ENCODE data around the gene SOD2. TPM values are rescaled to one million over a fixed set of nuclear protein-coding genes. Genes with fewer than 3 reads are reported as not detected.
"Not testable (repeated sequence)": the region's sequence is repeated elsewhere in the genome, so short reads cannot be mapped to it uniquely, and the experiment has no call there.

The SOD2 gene
- total and polyA plus RNA-seq, 7 donors = 573 to 11,097 (median 5,251) TPM

DNA sequence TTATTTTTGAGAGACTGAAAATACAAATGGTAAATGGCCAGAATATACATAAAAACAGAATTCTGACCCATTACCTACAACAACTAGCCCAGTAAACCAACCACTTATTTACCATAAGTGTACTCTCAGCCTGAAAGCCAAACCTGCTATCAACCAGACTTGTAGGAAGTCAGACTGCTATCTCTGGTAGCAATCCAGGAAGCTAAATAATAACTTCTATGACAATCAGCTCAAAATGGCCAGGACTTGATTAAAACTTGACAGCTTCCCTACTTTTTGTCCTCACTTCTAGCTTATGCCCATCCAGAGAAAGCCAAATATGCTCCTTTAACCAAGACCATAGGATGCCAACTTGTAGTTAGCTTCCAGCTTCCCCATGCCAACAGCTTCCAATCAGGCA lies 29.6 kb upstream of the SOD2 start:
- DNase-seq = no peak
- ATAC-seq = no peak
- Histone ChIP-seq H3K27me3 (ENCODE audit: insufficient read depth in 3 of 3, low read length in 2 of 3) (no peaks in the 10 kb centered on the region), H3K27ac (no peak overlapping the region), H3K4me3 (no peak overlapping the region), H3K9me3 (no peaks in the 10 kb centered on the region), H3K36me3 (ENCODE audit: insufficient read depth in 1 of 2, low read depth in 1 of 2) (peaks cover 0 to 11% of the 10 kb centered on the region in 2 donors), H3K4me1 (peaks cover 21% of the 10 kb centered on the region)
- TF ChIP-seq, protein P1, sequence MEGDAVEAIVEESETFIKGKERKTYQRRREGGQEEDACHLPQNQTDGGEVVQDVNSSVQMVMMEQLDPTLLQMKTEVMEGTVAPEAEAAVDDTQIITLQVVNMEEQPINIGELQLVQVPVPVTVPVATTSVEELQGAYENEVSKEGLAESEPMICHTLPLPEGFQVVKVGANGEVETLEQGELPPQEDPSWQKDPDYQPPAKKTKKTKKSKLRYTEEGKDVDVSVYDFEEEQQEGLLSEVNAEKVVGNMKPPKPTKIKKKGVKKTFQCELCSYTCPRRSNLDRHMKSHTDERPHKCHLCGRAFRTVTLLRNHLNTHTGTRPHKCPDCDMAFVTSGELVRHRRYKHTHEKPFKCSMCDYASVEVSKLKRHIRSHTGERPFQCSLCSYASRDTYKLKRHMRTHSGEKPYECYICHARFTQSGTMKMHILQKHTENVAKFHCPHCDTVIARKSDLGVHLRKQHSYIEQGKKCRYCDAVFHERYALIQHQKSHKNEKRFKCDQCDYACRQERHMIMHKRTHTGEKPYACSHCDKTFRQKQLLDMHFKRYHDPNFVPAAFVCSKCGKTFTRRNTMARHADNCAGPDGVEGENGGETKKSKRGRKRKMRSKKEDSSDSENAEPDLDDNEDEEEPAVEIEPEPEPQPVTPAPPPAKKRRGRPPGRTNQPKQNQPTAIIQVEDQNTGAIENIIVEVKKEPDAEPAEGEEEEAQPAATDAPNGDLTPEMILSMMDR (IDR thresholded peaks at IDR 0.05) = no peak
- intact Hi-C loops (cut with DNase I) = no loop called here

DNA sequence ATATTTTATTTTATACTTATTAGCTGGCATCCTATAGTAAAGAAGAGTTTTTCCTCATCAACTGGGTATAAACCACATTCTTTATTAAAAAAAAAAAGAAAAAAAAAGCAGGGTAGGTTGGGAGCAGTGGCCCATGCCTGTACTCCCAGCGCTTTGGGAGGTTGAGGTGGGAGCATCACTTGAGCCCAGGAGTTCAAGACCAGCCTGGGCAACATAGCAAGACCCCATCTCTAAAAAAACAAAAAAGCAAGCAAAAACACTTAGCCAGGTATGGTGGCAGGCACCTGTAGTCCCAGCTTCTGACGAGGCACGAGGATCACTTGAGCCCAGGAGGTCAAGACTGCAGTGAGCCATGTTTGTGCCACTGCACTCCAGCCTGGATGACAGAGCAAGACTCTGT lies 28.9 kb upstream of the SOD2 start:
- H3K27ac ChIP-seq; H3K27me3 ChIP-seq (ENCODE audit: insufficient read depth in 3 of 3, low read length in 2 of 3); intact Hi-C loops (cut with DNase I); ATAC-seq; DNase-seq; H3K4me3 ChIP-seq; H3K9me3 ChIP-seq: not testable (repeated sequence)
- H3K4me1 ChIP-seq = peaks cover 28% of the 10 kb centered on the region
- peaks cover 0 to 11% of the 10 kb centered on the region in 2 donors for H3K36me3 ChIP-seq (ENCODE audit: insufficient read depth in 1 of 2, low read depth in 1 of 2)
- WGBS, 3 donors = 97 to 99% (median 98%) methylated on average over 3 of the region's 3 CpGs

DNA sequence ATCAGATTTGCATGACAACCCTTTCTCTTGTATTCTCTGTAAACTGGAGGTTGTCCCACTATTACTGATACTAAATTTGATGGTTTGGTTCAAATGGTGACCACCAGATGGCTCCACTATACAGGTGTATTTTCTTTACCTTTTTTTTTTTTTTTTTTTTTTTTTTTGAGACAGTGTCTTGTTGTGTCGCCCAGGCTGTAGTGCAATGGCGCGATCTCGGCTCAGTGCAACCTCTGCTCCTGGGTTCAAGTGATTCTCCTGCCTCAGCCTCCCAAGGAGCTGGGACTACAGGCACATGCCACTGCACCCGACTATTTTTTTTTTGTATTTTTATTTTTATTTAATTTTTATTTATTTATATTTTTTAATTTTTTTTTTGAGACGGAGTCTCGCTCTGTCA lies 27.7 kb upstream of the SOD2 start:
- Histone ChIP-seq H3K27ac (no peak overlapping the region), H3K4me1 (peaks cover 29% of the 10 kb centered on the region), H3K27me3 (ENCODE audit: insufficient read depth in 3 of 3, low read length in 2 of 3) (no peaks in the 10 kb centered on the region), H3K4me3 (no peak overlapping the region), H3K36me3 (ENCODE audit: insufficient read depth in 1 of 2, low read depth in 1 of 2) (peaks cover 0 to 11% of the 10 kb centered on the region in 2 donors), H3K9me3 (no peaks in the 10 kb centered on the region)
- intact Hi-C loops (cut with DNase I) = no loop called here
- TF ChIP-seq, protein P1 (IDR thresholded peaks at IDR 0.05) = peak; percentile 59
- ATAC-seq = no peak
- no peak for DNase-seq
- WGBS, 3 donors = 79 to 82% (median 80%) methylated on average over 7 of the region's 7 CpGs

DNA sequence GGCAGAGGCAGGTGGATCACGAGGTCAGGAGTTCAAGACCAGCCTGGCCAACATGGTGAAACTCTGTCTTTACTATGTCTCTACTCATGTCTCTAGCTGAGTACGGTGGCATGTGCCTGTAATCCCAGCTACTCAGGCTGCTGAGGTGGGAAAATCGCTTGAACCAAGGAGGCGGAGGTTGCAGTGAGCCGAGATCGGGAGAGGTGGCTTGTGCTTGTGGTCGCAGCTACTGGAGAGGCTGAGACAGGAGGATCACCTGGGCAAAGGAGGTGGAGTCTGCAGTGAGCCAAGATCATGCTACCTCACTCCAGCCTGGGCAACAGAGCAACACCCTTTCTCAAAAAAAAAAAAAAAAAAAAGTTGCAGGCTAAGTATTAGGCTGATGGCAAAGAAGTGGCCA lies 26.2 kb upstream of the SOD2 start:
- H3K27me3 ChIP-seq (ENCODE audit: insufficient read depth in 3 of 3, low read length in 2 of 3) = no peaks in the 10 kb centered on the region
- TF ChIP-seq, protein P1 (IDR thresholded peaks at IDR 0.05) = no peak
- intact Hi-C loops (cut with DNase I) = no loop called here
- DNase-seq = no peak
- no peak for ATAC-seq
- no peak overlapping the region for H3K27ac ChIP-seq
- H3K9me3 ChIP-seq = no peaks in the 10 kb centered on the region
- peaks cover 0 to 8% of the 10 kb centered on the region in 2 donors for H3K36me3 ChIP-seq (ENCODE audit: insufficient read depth in 1 of 2, low read depth in 1 of 2)
- peaks cover 35% of the 10 kb centered on the region for H3K4me1 ChIP-seq
- H3K4me3 ChIP-seq = no peak overlapping the region
- 95 to 97% (median 96%) methylated on average over 7 of the region's 7 CpGs for WGBS, 3 donors

DNA sequence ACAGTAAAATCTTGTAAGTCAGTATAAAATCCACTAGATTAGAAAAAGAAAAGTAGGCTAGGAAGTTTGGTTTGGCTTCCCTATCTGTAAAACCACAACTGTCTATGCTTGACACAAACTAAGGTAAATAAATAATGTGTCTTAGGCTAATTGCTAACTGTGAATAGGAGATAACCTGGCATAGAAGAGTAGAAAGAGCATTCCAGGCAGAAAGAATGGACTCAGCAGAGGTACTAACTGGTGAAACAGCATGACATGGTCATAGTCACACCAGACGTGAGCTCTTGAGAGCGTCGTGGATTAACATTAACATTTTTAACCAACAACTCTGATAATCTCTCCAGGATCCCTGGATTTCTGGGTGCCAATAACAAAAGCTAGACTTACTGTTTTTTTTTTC lies 25.6 kb upstream of the SOD2 start:
- DNase-seq (no peak), ATAC-seq (no peak)
- no peaks in the 10 kb centered on the region for H3K27me3 ChIP-seq (ENCODE audit: insufficient read depth in 3 of 3, low read length in 2 of 3)
- TF ChIP-seq, protein P1 (IDR thresholded peaks at IDR 0.05) = no peak
- no peaks in the 10 kb centered on the region for H3K9me3 ChIP-seq
- H3K36me3 ChIP-seq (ENCODE audit: insufficient read depth in 1 of 2, low read depth in 1 of 2) = peaks cover 0 to 1% of the 10 kb centered on the region in 2 donors
- WGBS, 3 donors = 58 to 62% (median 60%) methylated on average over 3 of the region's 3 CpGs
- no peak overlapping the region for H3K4me3 ChIP-seq
- peaks cover 36% of the 10 kb centered on the region for H3K4me1 ChIP-seq
- intact Hi-C loops (cut with DNase I) = no loop called here
- peak overlapping the region; percentile 21 for H3K27ac ChIP-seq
